GM12874 (cell line): Measurements from ENCODE around the gene FAM43A.
A peak's percentile ranks its signal among the peaks of the same experiment; 100 is the strongest.

Experiments
- CTCF ChIP-seq: IDR thresholded peaks from 2 replicates; pipeline ENCODE4 v1.5.1; 2011; ENCODE audit warnings: low read depth, mild to moderate bottlenecking, control low read depth, low read length, moderate library complexity; ENCODE audit not compliant: insufficient read depth

FAM43A gene

GRCh38 chr3:194676471-194676870 is 9.2 kb upstream of the FAM43A start:
- TF ChIP-seq CTCF, result no peak

- no peak for TF ChIP-seq CTCF
Observed at GRCh38 chr3:194680888-194681615, 4.6 kb upstream of the FAM43A start.

GRCh38 chr3:194682189-194682693 is 3.4 kb upstream of the FAM43A start:
- TF ChIP-seq CTCF, result no peak

- TF ChIP-seq CTCF, result peak; percentile 81
Observed at GRCh38 chr3:194682694-194683310, 2.9 kb upstream of the FAM43A start.

- no peak for TF ChIP-seq CTCF
Observed at GRCh38 chr3:194683380-194683779, 2.3 kb upstream of the FAM43A start.

- TF ChIP-seq CTCF, result no peak
Observed at GRCh38 chr3:194685065-194685717, 492 bp upstream of the FAM43A start.

- no peak for TF ChIP-seq CTCF
Observed at GRCh38 chr3:194686414-194686815, 732 bp downstream of the FAM43A start.
